Left kidney (tissue), 2 donors: Measurements from ENCODE around the gene FAM72D. TPM values are rescaled to one million over a fixed set of nuclear protein-coding genes. Genes with fewer than 3 reads are reported as not detected.
"Not testable (repeated sequence)": the region's sequence is repeated elsewhere in the genome, so short reads cannot be mapped to it uniquely, and the experiment has no call there.

Source experiments
- DNase-seq: peaks from one replicate; pipeline ENCODE4 v3.0.0-alpha.2; 2013
- polyA plus RNA-seq: library from polyadenylated mRNA; unstranded; fragments of 120-200 nt; gene quantifications from one replicate; pipeline ENCODE4 v1.2.1, GENCODE V29; 2013; ENCODE audit not compliant: insufficient read length

FAM72D gene
- polyA plus RNA-seq, 1 donor = 3.5 TPM

- DNase-seq = not testable (repeated sequence)
Observed at GRCh38 chr1:145146308-145146707, 50.5 kb downstream of the FAM72D start.

- DNase-seq = not testable (repeated sequence)
Observed at GRCh38 chr1:145147172-145147571, 51.4 kb downstream of the FAM72D start.

DNA sequence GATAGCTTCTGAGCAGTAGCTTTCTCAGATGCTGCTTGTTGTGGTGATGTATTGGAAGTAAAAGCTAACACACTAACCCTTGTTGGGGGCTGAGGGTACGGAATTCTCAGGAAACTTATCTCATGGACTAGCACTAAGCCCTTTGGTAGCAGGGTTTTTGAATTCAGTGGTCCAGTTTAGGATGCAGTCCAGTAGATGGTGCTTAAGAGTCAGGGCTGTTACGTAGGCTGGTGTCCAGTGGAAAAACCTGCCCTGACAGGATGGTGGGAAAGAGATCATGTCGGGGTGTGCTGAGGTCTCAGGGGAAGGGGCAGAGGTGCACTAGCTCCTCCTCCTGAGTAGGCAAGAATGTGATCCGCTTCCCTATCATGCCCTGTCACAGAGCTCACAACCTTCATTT is 59.6 kb downstream of the FAM72D start:
- not testable (repeated sequence) for DNase-seq

DNA sequence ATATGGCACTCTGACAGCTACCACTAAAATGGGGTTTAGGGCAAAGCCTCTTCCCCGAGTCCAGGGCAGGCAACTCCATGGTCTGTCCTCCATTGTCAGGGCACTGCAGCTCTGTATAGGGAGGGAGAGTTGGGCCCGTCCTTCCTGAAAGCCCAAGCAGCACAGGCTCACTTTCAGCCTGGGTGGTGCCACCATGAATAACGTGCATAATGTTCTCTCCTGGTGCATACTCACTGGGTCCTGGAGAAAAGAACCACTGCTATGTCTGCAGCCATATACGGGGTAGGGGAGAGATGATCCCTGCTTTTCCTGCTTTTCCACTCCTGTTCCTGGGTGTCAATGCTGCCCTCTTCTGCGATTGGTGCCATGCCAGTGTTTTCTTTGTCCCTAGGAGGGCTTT is 60.1 kb downstream of the FAM72D start:
- DNase-seq = not testable (repeated sequence)

DNA sequence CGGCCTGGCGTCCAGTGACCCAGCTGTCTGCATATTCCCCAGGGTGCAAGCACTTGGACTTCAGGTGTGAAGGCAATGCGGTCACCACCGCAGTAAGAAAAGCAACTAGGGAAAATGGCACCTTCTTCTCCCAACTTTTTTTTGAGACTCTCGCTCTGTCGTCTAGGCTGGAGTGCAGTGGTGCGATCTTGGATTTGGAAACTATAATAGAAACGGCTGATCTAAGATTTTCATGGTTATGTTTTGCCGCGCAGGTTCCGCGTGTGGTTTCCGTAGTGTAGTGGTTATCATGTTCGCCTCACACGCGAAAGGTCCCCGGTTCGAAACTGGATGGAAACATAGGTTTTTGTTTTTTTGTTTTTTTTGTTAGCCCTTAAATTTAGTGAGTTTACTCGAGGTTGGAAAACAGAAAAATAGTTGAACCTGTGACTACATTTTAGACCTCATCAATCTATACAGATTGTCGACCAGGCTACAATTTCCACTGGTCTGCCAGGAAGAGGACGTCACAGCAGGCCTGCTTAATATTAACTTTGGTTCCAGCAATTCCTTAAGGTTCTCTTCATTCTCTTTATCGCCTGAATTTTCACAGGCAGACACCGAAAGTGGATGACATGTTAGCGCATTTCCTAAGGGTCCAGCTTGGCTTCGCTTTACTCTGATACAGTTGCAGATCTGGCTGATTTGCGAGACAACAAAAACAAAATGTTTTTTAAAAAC is 61.3 kb downstream of the FAM72D start:
- DNase-seq = peak; percentile 61

DNA sequence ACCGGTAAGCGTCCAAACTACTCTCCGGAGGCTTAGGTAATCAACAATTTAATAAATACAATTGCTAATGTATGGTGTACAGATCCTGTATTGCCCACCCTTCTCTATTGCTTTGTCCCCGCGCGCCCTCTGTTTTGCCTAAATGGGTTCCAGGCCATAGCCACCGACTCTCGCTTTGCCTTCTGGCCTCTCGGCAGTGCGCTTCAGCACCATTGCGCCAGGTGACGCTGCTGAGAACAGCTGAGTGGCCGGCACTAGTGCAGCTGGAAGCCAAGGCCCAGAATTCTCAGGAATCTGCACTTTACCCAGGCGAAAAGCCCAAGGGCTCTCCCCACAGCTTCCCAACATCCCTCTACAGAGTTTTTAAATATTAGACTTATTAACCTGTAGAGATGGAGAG is 61.9 kb downstream of the FAM72D start:
- DNase-seq = not testable (repeated sequence)

DNA sequence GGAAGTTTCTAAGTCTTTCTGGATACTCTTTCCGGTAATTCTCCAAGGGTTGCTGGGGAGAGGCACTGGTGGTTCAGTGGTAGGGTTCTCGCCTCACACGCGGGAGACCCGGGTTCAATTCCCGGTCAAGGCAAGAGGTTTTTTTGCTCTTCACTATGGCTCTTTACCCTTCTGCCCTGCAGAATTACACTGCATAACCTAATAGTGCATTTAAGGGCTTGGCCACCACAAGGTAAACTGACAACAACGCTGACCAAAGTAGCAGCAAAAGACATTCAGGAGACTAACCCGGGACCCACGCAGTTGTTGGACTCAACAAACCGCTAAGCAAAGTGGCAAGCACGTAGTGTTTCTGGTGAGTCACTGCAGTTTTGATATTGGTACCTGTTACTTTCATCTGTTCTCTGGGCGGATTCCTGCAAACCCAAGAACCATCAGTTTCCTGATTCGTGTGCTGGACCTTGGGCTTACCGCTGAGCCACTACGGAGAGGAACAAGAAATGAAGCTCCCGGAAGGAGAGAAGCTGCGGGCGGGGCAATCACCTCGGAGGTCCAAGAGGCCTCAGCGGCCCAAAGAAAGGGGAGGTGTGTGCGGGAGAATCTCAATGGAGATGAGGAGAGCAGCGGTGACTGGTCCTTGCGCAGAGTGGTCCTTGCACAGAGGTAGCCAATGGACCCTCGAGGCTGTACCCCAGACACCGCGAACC is 65.4 kb downstream of the FAM72D start:
- DNase-seq = not testable (repeated sequence)

Other genes starting within 250 kb of the FAM72D start
- 32.8 TPM for gene SRGAP2B, start 646 bp upstream of the FAM72D start, polyA plus RNA-seq
- not detected for gene PPIAL4D, start 146.2 kb downstream of the FAM72D start, polyA plus RNA-seq